GM10248 (cell line): ENCODE measurements around the gene MUC6.
"Not testable (repeated sequence)": the region's sequence is repeated elsewhere in the genome, so short reads cannot be mapped to it uniquely, and the experiment has no call there.

Experiments
- CTCF ChIA-PET: fragments of 300-600 bp; sonication (Branson Sonifier 250); formaldehyde crosslinking; extraction: SDS; loops from one replicate; lab custom pipeline; 2021; ENCODE audit warnings: antibody characterized with exemption; lab: Yijun Ruan, JAX
- POLR2A ChIA-PET: fragments of 350-650 bp; sonication (Branson Sonifier 250); formaldehyde crosslinking; extraction: SDS; loops from one replicate; lab custom pipeline; 2020; ENCODE audit warnings: antibody characterized with exemption; lab: Yijun Ruan, JAX
- DNase-seq: peaks from one replicate; pipeline ENCODE4 v3.0.0; 2012; ENCODE audit errors: extremely low spot score
- CTCF ChIP-seq: IDR thresholded peaks from 2 replicates; pipeline ENCODE4 v1.5.1; 2012; ENCODE audit warnings: mild to moderate bottlenecking, low read depth; ENCODE audit errors: extremely low read depth, missing control alignments, control extremely low read depth

Gene MUC6

GRCh38 chr11:976431-977160 is 59.9 kb downstream of the MUC6 start:
- no peak for DNase-seq
- CTCF ChIA-PET: interaction anchor here (1.2 kb wide), 2 partner anchors 12 to 129 kb away, joined by 3 to 5 read pairs; no protein-coding TSS in a partner anchor
- POLR2A ChIA-PET: no interaction called here
- no peak for TF ChIP-seq CTCF

GRCh38 chr11:975827-976226 is 60.7 kb downstream of the MUC6 start:
- no peak for TF ChIP-seq CTCF
- POLR2A ChIA-PET: no interaction called here
- CTCF ChIA-PET: no interaction called here

GRCh38 chr11:975376-975775 is 61.1 kb downstream of the MUC6 start:
- CTCF ChIA-PET, DNase-seq, POLR2A ChIA-PET: not testable (repeated sequence)

More at GRCh38 chr11:975827-976226, 60.7 kb downstream of the MUC6 start:
- no peak for DNase-seq

GRCh38 chr11:973237-973636 is 63.3 kb downstream of the MUC6 start:
- POLR2A ChIA-PET: no interaction called here

GRCh38 chr11:972523-973211 is 63.9 kb downstream of the MUC6 start:
- no peak for DNase-seq
- CTCF ChIA-PET: interaction anchor here (1.7 kb wide), 1 partner anchor 17 kb away, joined by 3 read pairs; no protein-coding TSS in a partner anchor
- POLR2A ChIA-PET: no interaction called here
- no peak for TF ChIP-seq CTCF

More at GRCh38 chr11:973237-973636, 63.3 kb downstream of the MUC6 start:
- no peak for DNase-seq
- CTCF ChIA-PET: no interaction called here
- TF ChIP-seq CTCF: no peak

- no peak for TF ChIP-seq CTCF
- CTCF ChIA-PET: interaction anchor here (1.1 to 1.7 kb wide), 2 partner anchors 16 to 123 kb away, joined by 3 read pairs; no protein-coding TSS in a partner anchor
- no peak for DNase-seq
- POLR2A ChIA-PET: no interaction called here
Observed at GRCh38 chr11:971731-972365, 64.7 kb downstream of the MUC6 start.
